GM19240 (cell line): ENCODE data around the gene KRAS.

Experiments
- DNase-seq: peaks from one replicate; pipeline ENCODE4 v3.0.0; 2011; ENCODE audit warnings: low spot score; ENCODE audit not compliant: insufficient read length

The KRAS gene

GRCh38 chr12:25256005-25256404, 5.3 kb upstream of the KRAS start:
- no peak for DNase-seq

- no peak for DNase-seq
These were observed 3.6 kb upstream of the KRAS start for GRCh38 chr12:25254271-25254880.

GRCh38 chr12:25253371-25254068, 2.8 kb upstream of the KRAS start:
- no peak for DNase-seq

- DNase-seq: no peak
These were observed 2.2 kb upstream of the KRAS start for GRCh38 chr12:25252946-25253345.

GRCh38 chr12:25251769-25252168, 1.0 kb upstream of the KRAS start:
- no peak for DNase-seq

- DNase-seq: no peak
These were observed 594 bp downstream of the KRAS start for GRCh38 chr12:25249931-25250738.

GRCh38 chr12:25248732-25249131, 2.0 kb downstream of the KRAS start:
- no peak for DNase-seq

- no peak for DNase-seq
These were observed 2.6 kb downstream of the KRAS start for GRCh38 chr12:25248137-25248536.

- no peak for DNase-seq
These were observed 5.2 kb downstream of the KRAS start for GRCh38 chr12:25245491-25245890.

GRCh38 chr12:25243680-25243990, 7.1 kb downstream of the KRAS start:
- DNase-seq: no peak

GRCh38 chr12:25242981-25243679, 7.6 kb downstream of the KRAS start:
- no peak for DNase-seq

GRCh38 chr12:25241167-25242020, 9.3 kb downstream of the KRAS start:
- no peak for DNase-seq

- no peak for DNase-seq
These were observed 14.1 kb downstream of the KRAS start for GRCh38 chr12:25236626-25237025.

- DNase-seq: no peak
These were observed 14.5 kb downstream of the KRAS start for GRCh38 chr12:25236190-25236589.

GRCh38 chr12:25213338-25213737, 37.4 kb downstream of the KRAS start:
- no peak for DNase-seq

GRCh38 chr12:25208554-25208953, 42.2 kb downstream of the KRAS start:
- DNase-seq: no peak

GRCh38 chr12:25207846-25208245, 42.9 kb downstream of the KRAS start:
- DNase-seq: no peak

GRCh38 chr12:25207411-25207810, 43.3 kb downstream of the KRAS start:
- no peak for DNase-seq

GRCh38 chr12:25202137-25202536, 48.6 kb downstream of the KRAS start:
- DNase-seq: no peak

- DNase-seq: no peak
These were observed 50.0 kb downstream of the KRAS start for GRCh38 chr12:25200703-25201102.

- no peak for DNase-seq
These were observed 53.1 kb downstream of the KRAS start for GRCh38 chr12:25197608-25198007.
